ENCODE measurements around the gene TAS2R16. TPM values are rescaled to one million over a fixed set of nuclear protein-coding genes. Genes with fewer than 3 reads are reported as not detected.

Gene TAS2R16
- total RNA-seq, 2 experiments from 2014 or later = not detected

- TF ChIP-seq CTCF (IDR thresholded peaks at IDR 0.05) = no peak
- H3K9me3 Mint-ChIP-seq = peaks cover 11% of the 10 kb centered on the region
These were observed 35.1 kb upstream of the TAS2R16 start for GRCh38 chr7:123030631-123031030.

GRCh38 chr7:123028339-123028738 is 32.8 kb upstream of the TAS2R16 start:
- no peak for TF ChIP-seq CTCF (IDR thresholded peaks at IDR 0.05)
- Mint-ChIP-seq H3K9me3 (peaks cover 4% of the 10 kb centered on the region), H3K36me3 (ENCODE audit: low read depth) (no peaks in the 10 kb centered on the region), H3K4me3 (no peak overlapping the region), H3K27ac (no peak overlapping the region), H3K4me1 (ENCODE audit: low read depth) (no peaks in the 10 kb centered on the region), H3K27me3 (no peaks in the 10 kb centered on the region)
- ATAC-seq (no peak), DNase-seq (no peak)
- ChIA-PET CTCF (no interaction called here), POLR2A (no interaction called here)
- intact Hi-C loops (cut with micrococcal nuclease) = no loop called here

More at GRCh38 chr7:123030631-123031030, 35.1 kb upstream of the TAS2R16 start:
- H3K27ac Mint-ChIP-seq = no peak overlapping the region
- H3K36me3 Mint-ChIP-seq (ENCODE audit: low read depth) = no peaks in the 10 kb centered on the region
- intact Hi-C loops (cut with micrococcal nuclease) = no loop called here
- POLR2A ChIA-PET = no interaction called here
- CTCF ChIA-PET = no interaction called here
- no peak overlapping the region for H3K4me3 Mint-ChIP-seq
- ATAC-seq = no peak
- H3K4me1 Mint-ChIP-seq (ENCODE audit: low read depth) = no peaks in the 10 kb centered on the region
- no peak for DNase-seq
- no peaks in the 10 kb centered on the region for H3K27me3 Mint-ChIP-seq

GRCh38 chr7:123026251-123026650 is 30.8 kb upstream of the TAS2R16 start:
- ATAC-seq = no peak
- Mint-ChIP-seq H3K4me1 (ENCODE audit: low read depth) (no peaks in the 10 kb centered on the region), H3K27ac (no peak overlapping the region), H3K36me3 (ENCODE audit: low read depth) (no peaks in the 10 kb centered on the region), H3K9me3 (peaks cover 8% of the 10 kb centered on the region), H3K27me3 (no peaks in the 10 kb centered on the region), H3K4me3 (no peak overlapping the region)
- DNase-seq = no peak
- ChIA-PET POLR2A (no interaction called here), CTCF (no interaction called here)
- TF ChIP-seq CTCF (IDR thresholded peaks at IDR 0.05) = no peak
- intact Hi-C loops (cut with micrococcal nuclease) = no loop called here

- ATAC-seq (no peak), DNase-seq (no peak)
- TF ChIP-seq CTCF (IDR thresholded peaks at IDR 0.05) = no peak
- Mint-ChIP-seq H3K27ac (no peak overlapping the region), H3K9me3 (peaks cover 12% of the 10 kb centered on the region), H3K4me1 (ENCODE audit: low read depth) (no peaks in the 10 kb centered on the region), H3K4me3 (no peak overlapping the region), H3K36me3 (ENCODE audit: low read depth) (no peaks in the 10 kb centered on the region), H3K27me3 (no peaks in the 10 kb centered on the region)
- ChIA-PET POLR2A (no interaction called here), CTCF (no interaction called here)
- intact Hi-C loops (cut with micrococcal nuclease) = no loop called here
These were observed 29.7 kb upstream of the TAS2R16 start for GRCh38 chr7:123024989-123025758.

- no peaks in the 10 kb centered on the region for H3K27me3 Mint-ChIP-seq
These were observed 27.6 kb upstream of the TAS2R16 start for GRCh38 chr7:123023126-123023525.

More at GRCh38 chr7:123023126-123023525, 27.6 kb upstream of the TAS2R16 start:
- Mint-ChIP-seq H3K4me1 (ENCODE audit: low read depth) (no peaks in the 10 kb centered on the region), H3K27ac (no peak overlapping the region), H3K4me3 (no peak overlapping the region), H3K9me3 (peaks cover 12% of the 10 kb centered on the region), H3K36me3 (ENCODE audit: low read depth) (no peaks in the 10 kb centered on the region)
- CTCF ChIA-PET = no interaction called here
- TF ChIP-seq CTCF (IDR thresholded peaks at IDR 0.05) = no peak
- no peak for DNase-seq
- POLR2A ChIA-PET = no interaction called here
- no peak for ATAC-seq
- intact Hi-C loops (cut with micrococcal nuclease) = no loop called here

All from activated CD8-positive, alpha-beta T cell treated with anti-CD3 and anti-CD28 coated beads for 36 hours (primary cell).